Aorta (tissue), 5 donors: ENCODE data around the gene P2RY11. TPM values are rescaled to one million over a fixed set of nuclear protein-coding genes. Genes with fewer than 3 reads are reported as not detected.

ENCODE experiments used
- ATAC-seq: fragments of 200-7000 bp; cut with Tn5 transposase; one replicate; pipeline ENCODE4 v1.9.1; 2022; ENCODE audit warnings: moderate library complexity; ENCODE audit not compliant: low FRiP score
- DNase-seq, 2 donors: peaks; one replicate each; pipeline ENCODE4 v3.0.0-alpha.2; 2020
- H3K27ac ChIP-seq, 2 donors: one replicate each; pipeline ENCODE4 v1.5.1; 2013; ENCODE audit warnings: low read length in 2 of 2, mild to moderate bottlenecking in 2 of 2, moderate library complexity in 2 of 2, control low read depth in 1 of 2, inconsistent platforms in 1 of 2, low read depth in 1 of 2
- H3K27me3 ChIP-seq, 2 donors: one replicate each; pipeline ENCODE4 v1.6.1; 2013; ENCODE audit warnings: control low read depth in 1 of 2, low read length in 1 of 2, mild to moderate bottlenecking in 1 of 2, moderate library complexity in 1 of 2; ENCODE audit not compliant: insufficient read depth in 2 of 2, control insufficient read depth in 1 of 2
- H3K36me3 ChIP-seq, 2 donors: one replicate each; pipeline ENCODE4 v1.6.1; 2013; ENCODE audit warnings: control low read depth in 1 of 2, low read length in 1 of 2, mild to moderate bottlenecking in 1 of 2; ENCODE audit not compliant: insufficient read depth in 2 of 2, control insufficient read depth in 1 of 2
- H3K4me1 ChIP-seq, 2 donors: one replicate each; pipeline ENCODE4 v1.6.1; 2013; ENCODE audit warnings: low read length in 2 of 2, control low read depth in 1 of 2, mild to moderate bottlenecking in 1 of 2, moderate library complexity in 1 of 2; ENCODE audit not compliant: insufficient read depth in 2 of 2, control insufficient read depth in 1 of 2
- H3K4me3 ChIP-seq, 2 donors: one replicate each; pipeline ENCODE4 v1.5.1; 2013; ENCODE audit warnings: low read length in 2 of 2, control low read depth in 1 of 2, mild to moderate bottlenecking in 1 of 2
- H3K9me3 ChIP-seq: one replicate; pipeline ENCODE4 v1.6.1; 2013; ENCODE audit warnings: mild to moderate bottlenecking, low read length; ENCODE audit not compliant: control insufficient read depth
- WGBS, 2 donors: extraction: QIAGEN DNeasy Blood & Tissue Kit; methylation state at CpG; one replicate each; pipeline ENCODE4 v1.1.7; 2013; 5-methylcytosine and 5-hydroxymethylcytosine counted together
- intact Hi-C, 2 donors: fragments of 100-400 bp; cut with DNase I; formaldehyde crosslinking; loops; one replicate each; pipeline versions ENCODE4 v1.14.2 to v1.15.0; 2022
- polyA plus RNA-seq, 2 donors: library from polyadenylated mRNA; stranded (reverse); fragments of 200-250 nt; gene quantifications; one replicate each; pipeline ENCODE4 v1.2.3, GENCODE V29; 2013
- total RNA-seq, 2 donors: library from RNA; stranded (reverse); fragmentation: NEBNext Ultra II Directional; extraction: Animal tissue kit (Norgen Biotek cat#: 25700); gene quantifications; one replicate each; pipeline ENCODE4 v1.2.1, GENCODE V29; 2021
- donor health status: healthy with polysubstance abuse.
- donor health status: Bipolar disorder and iron deficiency.
- donor health status: DM: no; HTN: no; CAD: no.
- donor health status: DM: no; HTN: no; CAD: no.
- donor health status: DM: yes; HTN: yes; CAD: no.

P2RY11 gene
- total and polyA plus RNA-seq, 4 donors = 5.3 to 16.0 (median 10.1) TPM

DNA sequence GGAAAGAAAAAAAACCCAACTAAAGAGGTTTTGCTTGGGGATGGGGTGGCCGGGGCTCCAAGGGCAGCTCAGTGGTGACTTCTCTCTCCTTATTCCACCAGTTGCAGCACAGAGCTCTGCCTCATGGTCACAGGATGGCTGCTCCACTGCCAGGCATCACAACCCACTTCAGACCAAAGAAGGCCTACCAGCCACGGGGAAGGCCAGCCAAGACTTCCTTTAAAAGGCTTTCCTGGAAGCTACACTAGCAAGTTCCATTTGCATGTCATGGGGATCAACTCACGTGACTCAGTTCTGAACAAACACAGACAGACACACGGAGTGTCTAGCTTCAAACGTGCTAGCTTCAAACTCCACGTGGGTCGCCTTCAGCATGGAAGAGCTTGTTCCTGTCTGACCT lies 21.4 kb downstream of the P2RY11 start:
- H3K36me3 ChIP-seq = peaks cover 0 to 3% of the 10 kb centered on the region in 2 donors
- 92 to 93% methylated on average over 7 of the region's 7 CpGs for WGBS, 2 donors
- ATAC-seq = no peak

DNA sequence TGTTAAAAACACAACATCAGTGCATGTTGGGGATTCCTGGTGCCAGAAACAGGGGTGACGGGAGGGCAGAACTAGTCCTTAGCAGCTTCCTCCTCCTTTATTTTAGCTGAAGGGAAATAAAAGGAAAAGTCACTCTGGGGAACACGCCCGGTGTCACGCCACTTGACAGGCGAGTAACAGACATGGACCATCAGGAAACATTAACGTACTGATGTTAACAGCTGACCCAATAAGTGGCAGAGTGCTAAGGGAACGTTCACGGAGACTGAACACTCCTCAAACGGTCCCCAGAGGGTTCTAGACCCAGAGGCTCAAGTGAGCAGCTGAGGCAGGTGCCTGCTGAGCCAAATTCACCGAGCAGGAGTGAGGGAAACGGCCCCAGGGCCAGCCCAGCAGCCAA lies 22.1 kb downstream of the P2RY11 start:
- ATAC-seq (no peak), DNase-seq (no peak)
- Histone ChIP-seq H3K27ac (no peak overlapping the region), H3K27me3 (no peaks in the 10 kb centered on the region), H3K36me3 (peaks cover 0 to 5% of the 10 kb centered on the region in 2 donors), H3K4me3 (no peak overlapping the region), H3K9me3 (no peaks in the 10 kb centered on the region), H3K4me1 (no peaks in the 10 kb centered on the region)
- 86 to 89% methylated on average over 11 of the region's 11 CpGs for WGBS, 2 donors
- intact Hi-C loops = no loop called here

More for the DNA sequence above, 21.4 kb downstream of the P2RY11 start:
- no peaks in the 10 kb centered on the region for H3K27me3 ChIP-seq
- H3K4me3 ChIP-seq = no peak overlapping the region
- no peak for DNase-seq
- no peaks in the 10 kb centered on the region for H3K9me3 ChIP-seq
- H3K27ac ChIP-seq = no peak overlapping the region
- H3K4me1 ChIP-seq = no peaks in the 10 kb centered on the region
- intact Hi-C loops = no loop called here

DNA sequence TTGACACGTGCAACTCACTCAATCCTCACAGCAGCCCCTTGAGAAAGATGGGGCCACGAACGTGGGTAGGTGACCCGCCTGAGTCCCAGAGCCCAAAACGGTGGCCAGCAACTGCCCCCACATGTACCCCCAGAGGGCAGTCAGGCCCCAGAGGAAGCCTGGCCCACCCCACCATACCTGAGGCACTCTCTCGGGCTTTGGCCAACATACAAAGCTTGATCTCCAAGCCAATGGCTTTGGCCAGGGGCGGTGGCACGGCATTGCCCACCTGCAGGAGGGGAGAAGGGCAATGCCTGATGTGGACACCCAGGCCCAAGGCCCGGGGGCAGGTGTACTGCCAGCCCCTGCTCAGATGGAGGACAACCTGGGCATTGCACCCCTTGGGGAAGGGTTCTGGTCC lies 22.5 kb downstream of the P2RY11 start:
- intact Hi-C loops = no loop called here
- H3K36me3 ChIP-seq = peaks cover 0 to 5% of the 10 kb centered on the region in 2 donors
- H3K4me3 ChIP-seq = no peak overlapping the region
- H3K4me1 ChIP-seq = no peaks in the 10 kb centered on the region
- H3K9me3 ChIP-seq = no peaks in the 10 kb centered on the region
- ATAC-seq (no peak), DNase-seq (no peak)
- no peak overlapping the region for H3K27ac ChIP-seq
- no peaks in the 10 kb centered on the region for H3K27me3 ChIP-seq
- 91 to 94% methylated on average over 9 of the region's 9 CpGs for WGBS, 2 donors

DNA sequence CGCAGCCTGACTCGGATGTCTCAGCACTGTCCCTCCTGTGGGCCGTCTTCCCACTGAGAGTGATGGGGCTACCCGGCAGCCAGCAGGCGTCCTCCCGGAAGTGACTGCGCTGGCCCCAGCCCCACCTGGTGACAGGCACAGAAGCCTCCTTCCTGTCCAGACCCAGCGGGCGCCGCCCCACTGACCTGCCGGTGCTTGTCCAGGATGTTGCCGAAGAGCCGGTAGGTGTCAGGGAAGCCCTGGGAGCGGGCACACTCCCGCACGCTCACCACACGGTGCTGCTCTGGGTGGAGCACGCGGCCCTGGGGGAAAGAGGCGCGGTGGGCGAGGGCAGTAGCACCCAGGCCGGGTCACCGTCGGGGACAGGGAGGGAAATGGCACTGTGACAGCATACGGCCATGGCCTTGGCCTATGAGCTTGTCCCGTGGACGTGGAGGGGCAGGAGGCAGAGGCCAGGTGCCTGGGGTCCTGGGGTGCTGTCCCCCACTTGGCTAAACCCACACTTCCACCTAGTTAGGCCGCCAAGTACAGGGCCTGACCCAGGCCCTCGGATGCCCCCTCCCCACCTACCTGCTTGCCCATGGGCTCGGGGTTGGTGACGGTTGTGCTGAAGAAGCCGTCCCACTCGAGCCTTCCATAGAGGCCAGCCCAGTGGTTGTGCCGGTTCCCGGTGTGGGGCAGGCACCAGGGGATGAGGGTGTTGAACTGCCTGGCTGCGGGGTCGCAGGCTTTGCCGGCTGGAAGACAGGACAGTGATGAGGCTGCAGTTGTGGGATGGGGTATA lies 24.2 kb downstream of the P2RY11 start:
- no peak overlapping the region for H3K27ac ChIP-seq
- intact Hi-C loops = no loop called here
- H3K27me3 ChIP-seq = no peaks in the 10 kb centered on the region
- 90 to 94% methylated on average over 39 of the region's 39 CpGs for WGBS, 2 donors
- H3K4me1 ChIP-seq = no peaks in the 10 kb centered on the region
- H3K4me3 ChIP-seq = no peak overlapping the region
- ATAC-seq (peak; percentile 38), DNase-seq (peak in 1 of 2 donors; percentile 77)
- H3K36me3 ChIP-seq = peaks cover 0 to 14% of the 10 kb centered on the region in 2 donors
- no peaks in the 10 kb centered on the region for H3K9me3 ChIP-seq

DNA sequence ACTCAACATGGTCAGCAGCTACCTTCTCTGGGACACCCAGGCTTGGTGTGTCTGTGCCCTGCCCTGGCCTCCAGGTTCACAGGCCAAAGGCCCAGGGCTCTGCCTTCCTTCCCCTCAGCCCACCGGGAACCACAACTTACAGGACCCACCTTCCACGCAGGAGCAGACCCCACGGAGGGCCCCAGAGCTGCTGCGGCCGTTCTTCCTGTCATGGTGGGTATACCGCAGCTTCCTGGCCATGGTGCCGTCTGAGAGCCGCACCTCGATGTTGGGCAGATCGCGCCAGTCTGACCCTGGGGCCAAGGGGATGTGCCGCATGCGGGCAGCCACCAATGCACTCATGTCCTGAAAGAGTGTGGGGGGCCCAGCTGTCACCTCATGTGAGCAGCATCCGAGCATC lies 25.4 kb downstream of the P2RY11 start:
- intact Hi-C loops = no loop called here
- no peak overlapping the region for H3K4me3 ChIP-seq
- no peaks in the 10 kb centered on the region for H3K4me1 ChIP-seq
- no peak overlapping the region for H3K27ac ChIP-seq
- DNase-seq = no peak
- 94 to 95% methylated on average over 13 to 14 of the region's 14 CpGs for WGBS, 2 donors
- peaks cover 0 to 14% of the 10 kb centered on the region in 2 donors for H3K36me3 ChIP-seq
- no peaks in the 10 kb centered on the region for H3K9me3 ChIP-seq
- ATAC-seq = no peak
- H3K27me3 ChIP-seq = no peaks in the 10 kb centered on the region

DNA sequence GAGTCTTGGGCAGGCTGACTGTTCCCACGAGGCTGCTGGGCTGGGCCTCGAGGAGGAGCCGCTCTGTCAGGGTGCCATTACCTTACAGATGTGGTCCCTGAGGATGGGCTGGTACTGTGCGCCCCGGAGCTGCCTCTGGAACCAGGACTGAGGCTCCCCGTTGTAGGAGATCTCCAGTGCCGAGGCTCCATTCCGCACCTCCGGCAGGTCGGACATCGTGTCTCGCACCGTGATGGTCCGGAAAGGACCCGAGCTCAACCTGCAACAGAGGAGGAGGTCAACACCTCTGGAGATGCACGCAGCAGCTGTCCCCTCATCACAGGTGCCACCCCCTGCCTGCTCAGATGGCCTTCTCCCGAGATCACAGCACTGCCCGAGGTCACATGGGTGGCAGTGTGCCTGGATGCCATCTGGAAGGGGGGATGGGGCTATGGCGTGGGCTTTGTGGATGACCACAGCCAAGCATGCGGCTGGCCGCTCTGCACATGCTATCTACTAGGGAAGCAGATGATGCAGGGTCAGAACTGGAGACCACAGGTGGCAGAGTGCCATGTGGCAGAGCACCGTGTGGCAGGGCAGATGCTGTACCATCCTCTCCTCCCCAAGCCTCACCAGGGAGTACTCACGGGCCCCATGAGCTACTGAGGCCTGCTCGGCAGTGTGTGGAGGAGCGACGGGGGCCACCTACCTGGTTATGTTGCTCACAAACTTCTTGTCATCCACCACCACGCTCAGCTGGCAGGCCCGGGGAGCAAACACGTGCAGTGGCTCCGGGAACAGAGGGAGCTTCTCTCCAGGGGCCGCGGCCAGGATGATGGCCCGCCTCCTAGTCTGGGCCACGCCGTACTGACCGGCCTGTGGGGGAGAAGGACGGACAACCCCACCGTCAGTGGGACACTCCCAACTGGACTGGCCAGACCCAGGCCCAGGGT lies 26.5 kb downstream of the P2RY11 start:
- no peak for ATAC-seq
- Histone ChIP-seq H3K9me3 (no peaks in the 10 kb centered on the region), H3K27ac (no peak overlapping the region), H3K27me3 (no peaks in the 10 kb centered on the region), H3K4me3 (no peak overlapping the region), H3K4me1 (no peaks in the 10 kb centered on the region), H3K36me3 (peaks cover 3 to 15% of the 10 kb centered on the region in 2 donors)
- WGBS, 2 donors = 88% methylated on average over 38 of the region's 38 CpGs
- intact Hi-C loops = no loop called here
- DNase-seq = no peak

DNA sequence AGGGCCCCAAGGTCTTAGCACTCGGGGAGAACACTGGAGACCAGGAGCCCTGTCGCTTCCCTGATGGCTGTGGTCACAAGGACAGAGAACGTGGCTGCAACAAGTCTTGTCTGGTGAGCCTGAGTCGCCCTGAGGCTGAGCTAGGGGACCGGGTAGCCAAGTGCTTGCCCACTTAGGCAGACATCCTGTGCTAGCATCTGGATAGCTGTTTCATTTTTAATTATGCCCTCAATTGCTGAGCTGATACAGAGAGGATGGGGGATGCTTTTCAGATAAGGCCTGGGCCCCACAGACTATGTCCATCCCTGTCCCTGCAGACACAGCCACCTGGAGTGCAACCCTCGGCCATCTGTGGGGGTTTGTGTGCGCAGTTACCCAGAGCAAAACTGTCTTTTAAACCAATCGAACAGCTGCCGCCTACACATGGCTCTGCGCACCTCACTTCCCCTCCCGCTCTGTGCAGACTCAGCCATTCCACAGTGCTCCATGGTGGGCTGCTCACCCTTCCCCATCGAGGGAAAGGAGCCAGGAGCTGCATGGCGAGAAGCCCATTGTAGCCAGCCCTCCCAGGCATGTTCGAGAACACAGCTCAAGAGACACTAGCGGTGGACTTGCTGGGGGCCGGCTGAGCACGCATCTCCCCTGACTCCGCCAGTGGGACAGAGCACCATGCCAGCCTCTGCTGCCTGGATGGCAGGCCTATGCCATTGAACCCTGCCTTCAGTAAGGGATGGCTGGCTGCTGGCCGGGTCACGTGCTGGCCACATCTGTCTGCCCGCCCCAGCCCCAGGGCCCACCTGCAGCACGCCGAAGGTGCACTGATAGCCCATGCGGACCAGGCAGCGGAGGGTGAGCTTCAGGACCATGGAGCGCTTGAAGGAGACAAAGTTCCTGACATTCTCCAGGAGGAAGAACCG lies 27.6 kb downstream of the P2RY11 start:
- H3K36me3 ChIP-seq = peaks cover 3 to 15% of the 10 kb centered on the region in 2 donors
- ATAC-seq = no peak
- no peak for DNase-seq
- intact Hi-C loops = no loop called here
- no peak overlapping the region for H3K27ac ChIP-seq
- WGBS, 2 donors = 92 to 94% methylated on average over 27 of the region's 27 CpGs
- H3K4me1 ChIP-seq = no peaks in the 10 kb centered on the region
- no peak overlapping the region for H3K4me3 ChIP-seq
- H3K9me3 ChIP-seq = no peaks in the 10 kb centered on the region
- H3K27me3 ChIP-seq = no peaks in the 10 kb centered on the region

DNA sequence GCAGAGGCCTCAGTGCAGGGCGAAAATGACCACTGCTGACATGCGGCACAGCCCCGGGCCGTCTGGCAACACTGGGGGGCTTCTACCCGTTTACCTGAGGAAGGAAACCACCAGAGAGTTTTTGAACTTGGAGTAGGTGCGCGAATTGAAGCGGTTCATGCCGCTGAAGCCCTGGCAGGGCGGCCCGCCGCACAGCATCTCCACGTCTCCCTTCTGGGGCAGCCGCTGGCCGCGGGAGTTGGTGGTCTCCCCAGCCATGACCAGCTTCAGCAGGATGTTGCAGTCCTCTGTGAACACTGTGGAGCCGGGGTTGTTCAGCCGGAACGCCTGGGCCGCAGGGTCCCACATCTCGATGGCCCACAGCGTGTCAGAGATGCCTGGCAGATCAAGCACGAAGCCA lies 28.5 kb downstream of the P2RY11 start:
- DNase-seq = no peak
- 95 to 96% methylated on average over 23 of the region's 23 CpGs for WGBS, 2 donors
- H3K4me3 ChIP-seq = no peak overlapping the region
- H3K4me1 ChIP-seq = no peaks in the 10 kb centered on the region
- no peak overlapping the region for H3K27ac ChIP-seq
- H3K27me3 ChIP-seq = no peaks in the 10 kb centered on the region
- intact Hi-C loops = no loop called here
- no peaks in the 10 kb centered on the region for H3K9me3 ChIP-seq
- H3K36me3 ChIP-seq = peaks cover 3 to 14% of the 10 kb centered on the region in 2 donors
- no peak for ATAC-seq
